GM21528 (cell line): ENCODE measurements around the gene TECPR2.
"Not testable (repeated sequence)": the region's sequence is repeated elsewhere in the genome, so short reads cannot be mapped to it uniquely, and the experiment has no call there.

ENCODE experiments used
- ATAC-seq: cut with Tn5 transposase; IDR thresholded peaks from one replicate; pipeline ENCODE4 v1.9.1; 2021; ENCODE audit warnings: mild to moderate bottlenecking, moderate library complexity; ENCODE audit not compliant: unreplicated experiment, low FRiP score

TECPR2 gene

DNA sequence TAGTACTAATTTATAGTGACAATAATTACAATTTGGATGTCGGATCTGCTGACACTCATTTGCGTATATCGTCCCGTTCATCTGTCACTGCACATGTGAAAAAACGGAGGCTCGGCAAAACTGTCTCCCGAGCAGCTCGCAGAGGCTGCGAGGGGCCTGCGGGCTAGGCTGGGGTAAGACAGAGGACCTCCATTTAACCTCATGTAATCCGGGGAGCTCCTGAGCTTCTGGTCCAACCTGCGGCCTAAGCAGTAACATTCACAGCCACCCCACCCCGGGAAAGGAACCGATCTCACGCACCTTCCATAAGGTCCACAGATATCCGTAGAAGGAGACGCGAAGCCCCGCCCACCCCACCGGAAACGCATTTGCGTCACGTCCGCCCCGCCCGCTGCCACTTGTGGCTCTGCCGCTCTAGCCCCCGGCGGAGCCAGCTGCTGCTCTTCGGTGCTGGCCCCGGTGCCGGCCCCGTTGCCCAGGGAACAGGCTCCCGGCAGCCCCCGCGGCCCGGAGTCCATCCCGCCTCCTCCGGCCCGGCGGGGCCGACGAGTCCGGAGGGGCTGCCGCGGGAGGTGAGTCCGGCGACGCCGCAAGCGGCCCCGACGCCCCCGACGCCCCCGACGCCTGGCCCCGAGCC lies at the start of gene TECPR2, which contains the start of gene CINP:
TECPR2 (plus strand) TSS at position 397 of the 637 bp plus-strand sequence. CDS start 13,781 bp downstream, outside the sequence.
CINP (minus strand) TSS at position 346 of the 637 bp plus-strand sequence; CDS start at position 307, 39 bp downstream.
- ATAC-seq, result peak; percentile 88

GRCh38 chr14:102314242-102315011 lies 48.3 kb upstream of the TECPR2 start:
- ATAC-seq, result peak; percentile 63

DNA sequence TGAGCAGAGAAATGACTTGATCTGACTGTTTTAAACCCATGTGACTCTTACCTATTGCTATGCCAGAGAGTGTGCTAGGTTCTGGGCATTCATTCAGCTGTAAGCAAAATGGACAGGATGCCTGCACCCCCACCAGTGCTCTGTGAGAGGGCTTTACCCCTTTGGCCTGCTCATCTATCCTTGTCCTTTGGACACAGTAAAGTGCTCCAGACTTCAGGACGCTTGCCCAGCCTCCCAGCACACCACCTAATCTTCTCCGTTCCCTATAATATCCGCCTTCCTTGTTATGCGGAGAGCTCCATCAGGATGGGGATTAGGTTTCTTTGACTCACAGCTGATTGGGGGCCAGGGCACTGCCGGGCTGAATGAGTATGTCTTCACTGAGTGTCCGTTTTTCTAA lies 47.6 kb upstream of the TECPR2 start:
- no peak for ATAC-seq

DNA sequence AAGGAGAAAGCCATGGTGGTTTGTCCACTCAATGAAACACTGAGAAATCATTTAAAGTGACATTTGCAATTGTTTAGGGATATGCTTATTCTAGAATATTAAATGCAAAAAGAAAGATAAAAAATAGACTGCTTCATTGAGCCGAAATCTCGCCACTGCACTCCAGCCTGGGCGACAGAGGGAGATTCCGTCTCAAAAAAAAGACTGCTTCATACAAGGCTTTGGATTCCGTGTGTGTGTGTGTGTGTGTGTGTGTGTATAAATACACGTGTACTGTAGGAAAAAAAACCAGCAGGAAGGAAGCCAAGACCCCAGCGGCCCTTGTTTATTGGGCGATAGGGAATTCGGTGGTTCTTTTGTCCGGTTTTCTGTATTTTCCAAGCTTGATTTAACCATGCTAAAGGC lies 46.4 kb upstream of the TECPR2 start:
- ATAC-seq, result no peak

DNA sequence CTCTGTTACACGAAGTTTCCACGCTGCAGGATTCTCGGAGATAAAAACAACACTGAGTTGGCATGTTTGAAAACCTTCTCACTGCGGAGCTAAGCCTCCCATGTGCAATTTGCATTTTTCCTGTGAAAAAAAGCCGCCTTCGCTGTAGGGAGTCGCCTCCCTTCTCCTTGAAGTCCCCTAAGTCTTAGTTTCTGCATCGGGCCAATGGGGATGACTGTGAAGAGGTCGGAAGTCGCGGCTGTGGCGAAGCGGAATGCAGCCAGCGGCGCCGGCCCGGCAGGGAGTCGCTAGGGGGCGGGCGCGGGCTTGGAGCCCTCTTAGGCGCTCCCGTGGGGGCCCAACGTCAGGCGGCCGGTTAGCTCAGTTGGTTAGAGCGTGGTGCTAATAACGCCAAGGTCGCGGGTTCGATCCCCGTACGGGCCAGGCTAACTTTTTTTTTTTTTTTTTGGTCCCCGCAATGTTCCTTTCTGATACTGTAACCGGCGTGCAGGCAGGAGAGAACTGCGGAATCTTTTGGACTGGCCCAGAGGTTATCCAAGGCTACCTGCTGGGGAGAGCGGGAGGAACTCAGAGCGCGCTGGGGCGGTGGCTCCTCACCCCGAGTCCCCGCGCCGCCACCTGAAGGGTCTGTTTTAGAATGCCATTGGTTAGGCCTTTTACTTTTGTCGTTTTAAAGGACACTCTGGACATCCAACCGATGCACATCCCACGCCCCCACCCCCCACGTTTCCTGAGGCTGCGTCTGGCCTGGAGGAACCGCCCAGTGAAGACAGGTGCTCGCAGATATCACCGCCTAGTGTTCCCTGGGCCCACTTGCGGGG lies 45.8 kb upstream of the TECPR2 start:
- peak; percentile 53 for ATAC-seq

DNA sequence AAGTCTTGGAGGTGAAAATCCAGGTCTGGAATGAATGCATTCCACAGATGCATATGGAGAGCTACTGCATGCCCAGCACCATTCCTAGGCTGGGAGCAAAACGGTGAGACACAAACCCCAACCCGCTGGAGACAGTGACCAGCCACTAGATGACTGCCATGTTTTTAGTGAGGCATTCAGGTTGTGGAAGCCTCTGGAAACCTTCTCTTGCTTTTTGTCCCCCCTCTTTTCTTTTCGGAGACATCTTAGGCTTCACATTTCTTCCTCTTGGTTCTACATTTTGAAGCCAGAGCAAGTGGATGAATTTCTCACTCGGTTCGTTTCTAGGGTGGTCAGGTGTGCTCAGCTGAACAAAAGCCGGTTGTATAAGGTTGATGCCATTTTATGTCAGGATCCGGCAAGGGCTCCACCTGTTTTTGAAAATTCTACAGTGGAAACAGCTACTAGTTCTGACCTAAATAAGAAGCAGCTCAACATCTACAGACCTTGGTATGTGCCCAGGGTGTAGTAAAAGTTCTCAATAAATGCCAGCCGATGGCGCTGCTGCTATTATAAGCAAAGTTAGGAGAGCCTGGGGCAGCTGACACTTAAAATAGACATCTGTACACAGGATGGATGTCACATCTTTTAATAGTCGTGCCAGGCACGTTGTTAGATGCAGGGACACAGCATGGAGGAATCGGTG lies 45.0 kb upstream of the TECPR2 start:
- ATAC-seq, result no peak

GRCh38 chr14:102318781-102319276 lies 43.9 kb upstream of the TECPR2 start:
- no peak for ATAC-seq

- ATAC-seq, result peak; percentile 54
Measured at GRCh38 chr14:102319351-102320032, 43.2 kb upstream of the TECPR2 start, which contains the start of gene ZNF839. ZNF839 (plus strand) TSS chr14:102319746; CDS start chr14:102319766, 20 bp downstream.

DNA sequence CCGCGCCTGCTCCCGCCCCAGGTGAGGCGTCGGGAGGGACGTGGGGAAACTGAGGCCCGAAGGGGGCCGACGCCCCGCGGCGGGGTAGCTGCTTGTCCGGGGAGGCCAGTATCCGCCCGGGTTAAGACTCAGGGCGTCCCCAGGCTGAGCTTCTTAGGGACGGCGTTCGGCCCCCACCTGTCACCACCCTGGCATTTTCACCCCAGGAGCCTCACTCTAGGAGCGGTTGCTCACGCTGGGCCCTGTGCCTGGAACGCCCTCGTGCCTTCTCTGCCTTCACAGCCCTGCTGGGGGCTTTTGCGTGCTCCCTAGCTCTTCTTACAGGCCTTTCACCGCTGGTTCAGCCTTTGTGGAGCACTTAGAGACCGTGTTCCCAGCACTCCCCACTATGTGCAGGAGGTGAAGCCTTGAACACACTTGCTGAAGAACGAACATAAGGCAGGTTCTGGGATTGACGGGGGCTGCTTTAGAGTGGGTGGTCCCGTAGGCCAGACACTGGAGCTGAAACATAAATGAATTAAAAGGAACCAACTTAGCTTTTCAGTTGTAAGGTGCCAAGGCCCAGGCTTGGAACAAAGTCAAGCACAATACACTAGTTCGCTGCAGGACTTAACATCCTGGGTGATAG lies 42.6 kb upstream of the TECPR2 start:
- peak; percentile 5 for ATAC-seq

GRCh38 chr14:102320671-102321455 lies 41.9 kb upstream of the TECPR2 start:
- ATAC-seq, result no peak

DNA sequence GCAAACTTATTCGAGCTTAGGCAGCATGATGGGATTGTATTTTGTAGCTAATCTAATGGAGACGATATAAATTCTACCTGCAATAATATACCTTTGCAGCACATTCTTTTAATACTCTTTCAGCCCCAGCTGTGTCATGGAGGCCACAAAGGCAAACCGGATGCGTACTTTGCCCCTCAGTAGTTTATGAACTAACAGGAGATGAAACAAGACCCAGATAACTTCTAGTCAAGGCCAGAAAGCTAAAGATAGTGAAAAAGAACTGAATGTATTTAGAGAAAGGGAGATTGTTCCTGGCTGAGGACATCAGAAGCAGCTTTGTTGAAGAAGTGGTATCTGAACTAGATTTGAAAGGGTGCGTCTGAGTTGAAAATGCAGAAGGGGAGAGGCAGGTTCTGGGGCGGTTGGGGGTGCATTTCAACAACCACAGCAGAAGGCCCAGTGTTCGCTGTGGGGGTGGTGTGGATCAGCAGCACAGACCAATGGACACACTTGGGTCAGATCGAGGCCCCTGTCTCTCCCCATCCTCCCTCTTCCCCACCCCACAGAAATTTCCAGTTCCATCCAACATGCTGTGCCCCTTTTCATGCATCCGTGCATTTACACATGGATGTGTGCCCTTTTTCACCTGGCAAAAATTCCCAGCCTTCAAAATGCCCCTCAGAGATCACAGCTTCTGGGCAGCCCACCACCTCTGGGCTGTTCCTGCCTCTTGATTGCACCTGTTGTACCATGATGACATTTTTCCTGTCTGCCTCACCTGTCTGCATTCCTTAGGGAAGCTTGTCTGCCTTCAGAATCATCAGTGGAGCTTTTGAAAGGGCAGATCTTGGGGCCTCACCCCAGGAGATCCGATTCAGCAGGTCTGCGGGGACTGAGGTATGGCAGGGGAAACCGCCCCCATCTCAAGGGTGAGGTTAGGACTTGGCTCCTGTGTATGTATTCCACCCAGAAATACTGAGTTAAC lies 41.0 kb upstream of the TECPR2 start:
- no peak for ATAC-seq

GRCh38 chr14:102323102-102323501 lies 39.6 kb upstream of the TECPR2 start:
- ATAC-seq, result no peak

GRCh38 chr14:102325791-102326345 lies 36.9 kb upstream of the TECPR2 start:
- no peak for ATAC-seq

- ATAC-seq, result no peak
Measured at GRCh38 chr14:102326583-102326982, 36.2 kb upstream of the TECPR2 start.

GRCh38 chr14:102329381-102329780 lies 33.4 kb upstream of the TECPR2 start:
- ATAC-seq, result not testable (repeated sequence)

DNA sequence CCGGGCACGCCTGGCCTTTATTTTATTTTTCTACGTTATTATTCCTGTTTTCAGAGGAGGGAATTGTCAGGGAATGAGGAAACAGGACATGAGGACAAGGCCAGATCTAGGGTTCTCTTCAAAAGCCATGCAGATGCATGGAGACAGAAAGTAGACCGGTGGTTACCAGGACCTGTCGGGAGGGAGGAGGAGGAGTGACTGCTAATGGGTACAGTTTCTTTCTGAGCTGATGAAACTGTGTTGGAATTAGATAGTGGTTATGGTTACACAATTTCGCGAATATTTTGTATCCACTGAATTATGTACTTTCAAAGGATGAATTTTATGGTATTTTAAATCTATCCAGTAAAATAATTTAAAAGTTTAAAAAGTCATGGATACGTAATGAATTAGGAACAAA lies 31.9 kb upstream of the TECPR2 start:
- ATAC-seq, result no peak

- ATAC-seq, result no peak
Measured at GRCh38 chr14:102333390-102333789, 29.4 kb upstream of the TECPR2 start.
